Activated naive CD4-positive, alpha-beta T cell treated with anti-CD3 and anti-CD28 coated beads, Interleukin-2, amount 50 U/mL, for 24 hours (primary cell): ENCODE results near the gene FBXL12.
"Not testable (repeated sequence)": the region's sequence is repeated elsewhere in the genome, so short reads cannot be mapped to it uniquely, and the experiment has no call there.

ENCODE experiments used
- H3K27ac Mint-ChIP-seq: one replicate; pipeline ENCODE4 v1.8.0; 2021; ENCODE audit warnings: mild to moderate bottlenecking, mixed read lengths
- H3K27me3 Mint-ChIP-seq: one replicate; pipeline ENCODE4 v1.8.0; 2021; ENCODE audit warnings: mixed read lengths
- H3K36me3 Mint-ChIP-seq: one replicate; pipeline ENCODE4 v1.8.0; 2021; ENCODE audit warnings: mixed read lengths
- H3K4me1 Mint-ChIP-seq: one replicate; pipeline ENCODE4 v1.8.0; 2021; ENCODE audit warnings: mixed read lengths
- H3K4me3 Mint-ChIP-seq: one replicate; pipeline ENCODE4 v1.8.0; 2021; ENCODE audit warnings: mild to moderate bottlenecking, mixed read lengths
- H3K9me3 Mint-ChIP-seq: one replicate; pipeline ENCODE4 v1.8.0; 2021; ENCODE audit warnings: mixed read lengths

Gene FBXL12

GRCh38 chr19:9848060-9848459 is 29.2 kb upstream of the FBXL12 start:
- no peak overlapping the region for H3K4me3 Mint-ChIP-seq
- H3K27me3 Mint-ChIP-seq = no peaks in the 10 kb centered on the region
- H3K36me3 Mint-ChIP-seq = peaks cover 4% of the 10 kb centered on the region
- H3K27ac Mint-ChIP-seq = no peak overlapping the region
- peaks cover 48% of the 10 kb centered on the region for H3K4me1 Mint-ChIP-seq
- H3K9me3 Mint-ChIP-seq = no peaks in the 10 kb centered on the region

GRCh38 chr19:9847087-9847671 is 28.3 kb upstream of the FBXL12 start:
- H3K36me3 Mint-ChIP-seq = peaks cover 4% of the 10 kb centered on the region

GRCh38 chr19:9843626-9844273 is 24.9 kb upstream of the FBXL12 start:
- H3K27me3 Mint-ChIP-seq, H3K9me3 Mint-ChIP-seq: not testable (repeated sequence)
- H3K4me1 Mint-ChIP-seq = peaks cover 42% of the 10 kb centered on the region

More at GRCh38 chr19:9847087-9847671, 28.3 kb upstream of the FBXL12 start:
- no peaks in the 10 kb centered on the region for H3K9me3 Mint-ChIP-seq
- peaks cover 39% of the 10 kb centered on the region for H3K4me1 Mint-ChIP-seq
- H3K4me3 Mint-ChIP-seq = no peak overlapping the region
- H3K27me3 Mint-ChIP-seq = no peaks in the 10 kb centered on the region
- H3K27ac Mint-ChIP-seq = peak overlapping the region; percentile 81

GRCh38 chr19:9842834-9843625 is 24.2 kb upstream of the FBXL12 start:
- H3K4me1 Mint-ChIP-seq = peaks cover 39% of the 10 kb centered on the region
- H3K27me3 Mint-ChIP-seq = no peaks in the 10 kb centered on the region
- peaks cover 11% of the 10 kb centered on the region for H3K36me3 Mint-ChIP-seq
- no peak overlapping the region for H3K4me3 Mint-ChIP-seq
- H3K27ac Mint-ChIP-seq = no peak overlapping the region
- H3K9me3 Mint-ChIP-seq = no peaks in the 10 kb centered on the region

More at GRCh38 chr19:9843626-9844273, 24.9 kb upstream of the FBXL12 start:
- not testable (repeated sequence) for H3K4me3 Mint-ChIP-seq, H3K27ac Mint-ChIP-seq
- peaks cover 11% of the 10 kb centered on the region for H3K36me3 Mint-ChIP-seq

- no peak overlapping the region for H3K4me3 Mint-ChIP-seq
- no peaks in the 10 kb centered on the region for H3K9me3 Mint-ChIP-seq
- peaks cover 11% of the 10 kb centered on the region for H3K36me3 Mint-ChIP-seq
- no peaks in the 10 kb centered on the region for H3K27me3 Mint-ChIP-seq
- H3K4me1 Mint-ChIP-seq = peaks cover 23% of the 10 kb centered on the region
- H3K27ac Mint-ChIP-seq = no peak overlapping the region
These were observed 20.5 kb upstream of the FBXL12 start for GRCh38 chr19:9839415-9839814.

GRCh38 chr19:9838324-9838723 is 19.4 kb upstream of the FBXL12 start:
- H3K36me3 Mint-ChIP-seq = peaks cover 9% of the 10 kb centered on the region
- H3K4me1 Mint-ChIP-seq = peaks cover 22% of the 10 kb centered on the region
- H3K27me3 Mint-ChIP-seq = no peaks in the 10 kb centered on the region
- no peak overlapping the region for H3K27ac Mint-ChIP-seq
- no peak overlapping the region for H3K4me3 Mint-ChIP-seq
- no peaks in the 10 kb centered on the region for H3K9me3 Mint-ChIP-seq

- Mint-ChIP-seq H3K36me3 (peaks cover 1% of the 10 kb centered on the region), H3K9me3 (no peaks in the 10 kb centered on the region), H3K4me3 (peak overlapping the region; percentile 92), H3K27me3 (no peaks in the 10 kb centered on the region), H3K4me1 (peaks cover 12% of the 10 kb centered on the region), H3K27ac (peak overlapping the region; percentile 87)
These were observed 17.1 kb upstream of the FBXL12 start for GRCh38 chr19:9836021-9836420.

- Mint-ChIP-seq H3K27me3 (no peaks in the 10 kb centered on the region), H3K36me3 (peaks cover 1% of the 10 kb centered on the region), H3K4me3 (peak overlapping the region; percentile 92), H3K27ac (no peak overlapping the region), H3K9me3 (no peaks in the 10 kb centered on the region), H3K4me1 (peaks cover 12% of the 10 kb centered on the region)
These were observed 16.6 kb upstream of the FBXL12 start for GRCh38 chr19:9835507-9835949.

GRCh38 chr19:9834726-9835506 is 16.0 kb upstream of the FBXL12 start, which contains the start of gene PIN1:
Gene PIN1, plus strand, starts transcription at chr19:9835318. Its CDS starts 27 bp downstream, at chr19:9835345.
- peak within 1 kb of the TSS; percentile 87 for H3K27ac Mint-ChIP-seq
- H3K4me3 Mint-ChIP-seq = peak within 1 kb of the TSS; percentile 93
- no peaks in the 10 kb centered on the region for H3K27me3 Mint-ChIP-seq
- peaks cover 1% of the 10 kb centered on the region for H3K36me3 Mint-ChIP-seq
- H3K4me1 Mint-ChIP-seq = peaks cover 15% of the 10 kb centered on the region
- no peaks in the 10 kb centered on the region for H3K9me3 Mint-ChIP-seq

- peak overlapping the region; percentile 82 for H3K27ac Mint-ChIP-seq
- no peaks in the 10 kb centered on the region for H3K27me3 Mint-ChIP-seq
- peak overlapping the region; percentile 93 for H3K4me3 Mint-ChIP-seq
- peaks cover 16% of the 10 kb centered on the region for H3K4me1 Mint-ChIP-seq
- H3K9me3 Mint-ChIP-seq = no peaks in the 10 kb centered on the region
- H3K36me3 Mint-ChIP-seq = peaks cover under 1% of the 10 kb centered on the region
These were observed 15.4 kb upstream of the FBXL12 start for GRCh38 chr19:9834307-9834725.

- Mint-ChIP-seq H3K9me3 (no peaks in the 10 kb centered on the region), H3K27ac (peak overlapping the region; percentile 4), H3K4me1 (peaks cover 24% of the 10 kb centered on the region), H3K36me3 (peaks cover 3% of the 10 kb centered on the region), H3K27me3 (no peaks in the 10 kb centered on the region), H3K4me3 (peak overlapping the region; percentile 97)
These were observed 9.7 kb upstream of the FBXL12 start for GRCh38 chr19:9828551-9829063.

- peaks cover 3% of the 10 kb centered on the region for H3K36me3 Mint-ChIP-seq
- H3K9me3 Mint-ChIP-seq = no peaks in the 10 kb centered on the region
- no peaks in the 10 kb centered on the region for H3K27me3 Mint-ChIP-seq
- H3K4me1 Mint-ChIP-seq = peaks cover 24% of the 10 kb centered on the region
- H3K27ac Mint-ChIP-seq = peak within 1 kb of the TSS; percentile 98
- peak within 1 kb of the TSS; percentile 97 for H3K4me3 Mint-ChIP-seq
These were observed 8.7 kb upstream of the FBXL12 start, which contains the start of gene UBL5 for GRCh38 chr19:9827289-9828238. Gene UBL5, plus strand, starts transcription at chr19:9827918. Its CDS starts 420 bp downstream, at chr19:9828338.

- peaks cover 29% of the 10 kb centered on the region for H3K4me1 Mint-ChIP-seq
These were observed 4.9 kb upstream of the FBXL12 start for GRCh38 chr19:9823816-9824215.

GRCh38 chr19:9820034-9820433 is 1.2 kb upstream of the FBXL12 start:
- not testable (repeated sequence) for H3K27ac Mint-ChIP-seq, H3K9me3 Mint-ChIP-seq, H3K27me3 Mint-ChIP-seq, H3K36me3 Mint-ChIP-seq
- H3K4me3 Mint-ChIP-seq = peak overlapping the region; percentile 89
- peaks cover 34% of the 10 kb centered on the region for H3K4me1 Mint-ChIP-seq

More at GRCh38 chr19:9823816-9824215, 4.9 kb upstream of the FBXL12 start:
- Mint-ChIP-seq H3K9me3 (no peaks in the 10 kb centered on the region), H3K27ac (no peak overlapping the region), H3K4me3 (no peak overlapping the region), H3K27me3 (no peaks in the 10 kb centered on the region), H3K36me3 (peaks cover 3% of the 10 kb centered on the region)
